ENCODE data around the gene SF3A1. TPM values are rescaled to one million over a fixed set of nuclear protein-coding genes. Genes with fewer than 3 reads are reported as not detected.

Gene SF3A1
- total RNA-seq, 1 donor from 2014 or later, result 16.1 TPM

- DNase-seq, result no peak
Observed at GRCh38 chr22:30301995-30302809, 54.5 kb downstream of the SF3A1 start.

GRCh38 chr22:30299322-30299721 is 57.4 kb downstream of the SF3A1 start:
- no peak for DNase-seq

DNA sequence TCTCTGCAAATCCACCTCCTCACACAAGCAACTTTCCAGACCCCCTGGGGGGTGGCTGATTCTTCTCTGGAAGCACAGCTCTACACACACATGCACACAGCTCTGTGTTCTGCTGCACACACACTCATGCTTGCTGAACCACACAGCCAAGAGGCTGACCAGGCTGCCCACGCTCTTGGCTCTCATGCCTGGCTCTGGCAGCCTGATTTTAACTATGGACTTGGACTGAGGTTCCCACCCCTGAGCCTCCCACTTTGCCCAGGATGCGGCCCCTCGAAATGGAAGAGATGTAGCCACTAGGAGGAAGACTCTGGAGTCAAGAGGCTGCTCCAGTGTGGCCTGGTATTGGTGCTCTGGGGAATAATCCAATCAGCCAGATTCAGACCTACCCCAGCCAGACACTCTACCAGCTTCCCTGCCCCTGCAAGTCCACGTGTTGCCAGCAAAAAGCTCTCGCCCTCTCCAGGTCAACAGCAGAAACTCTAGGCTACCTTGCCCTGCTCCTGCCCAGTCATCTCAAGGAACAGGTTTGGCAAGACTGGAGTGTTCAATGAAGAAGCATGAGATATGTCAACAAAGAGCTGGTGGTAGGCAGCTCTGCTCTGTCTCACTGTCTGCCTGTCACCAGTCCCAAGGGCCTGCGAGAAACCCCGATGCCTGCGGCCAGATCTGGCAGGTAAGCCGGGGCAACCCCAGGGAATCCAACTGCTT is 58.5 kb downstream of the SF3A1 start:
- no peak for DNase-seq

DNA sequence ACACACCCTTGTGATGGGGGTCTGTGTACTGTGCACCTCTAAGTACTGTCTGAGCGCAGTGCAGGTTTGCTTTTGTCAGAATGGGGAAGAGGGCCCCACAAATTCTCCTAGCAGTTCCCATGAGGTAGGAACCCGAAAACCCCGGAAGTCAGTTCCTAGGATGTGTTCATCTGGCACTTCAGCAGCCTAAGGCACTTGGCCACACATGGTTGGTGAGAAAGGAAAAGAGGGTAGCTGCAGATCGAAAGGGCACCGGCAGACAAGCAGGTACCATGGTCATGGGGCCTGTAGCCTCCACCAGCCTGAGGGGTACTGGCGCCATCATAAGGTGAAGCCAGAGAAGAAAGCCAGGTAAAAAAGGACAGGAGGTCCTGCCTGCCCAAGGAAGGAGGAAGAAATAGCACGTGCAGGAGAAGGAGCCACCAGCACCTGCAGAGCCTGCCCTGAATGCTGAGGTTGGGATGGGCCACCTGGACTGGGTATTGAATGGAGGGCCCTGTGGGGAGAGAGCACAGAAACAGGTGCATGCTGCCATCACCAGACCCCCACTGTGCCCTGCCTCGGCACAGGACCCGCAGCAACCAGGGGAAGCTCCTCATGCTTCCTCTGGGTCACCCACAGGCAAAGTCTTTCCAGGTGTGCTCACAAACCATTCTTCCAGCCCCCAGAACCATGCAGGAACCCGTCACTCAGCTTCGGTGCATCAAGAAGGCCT is 59.3 kb downstream of the SF3A1 start:
- no peak for DNase-seq

DNA sequence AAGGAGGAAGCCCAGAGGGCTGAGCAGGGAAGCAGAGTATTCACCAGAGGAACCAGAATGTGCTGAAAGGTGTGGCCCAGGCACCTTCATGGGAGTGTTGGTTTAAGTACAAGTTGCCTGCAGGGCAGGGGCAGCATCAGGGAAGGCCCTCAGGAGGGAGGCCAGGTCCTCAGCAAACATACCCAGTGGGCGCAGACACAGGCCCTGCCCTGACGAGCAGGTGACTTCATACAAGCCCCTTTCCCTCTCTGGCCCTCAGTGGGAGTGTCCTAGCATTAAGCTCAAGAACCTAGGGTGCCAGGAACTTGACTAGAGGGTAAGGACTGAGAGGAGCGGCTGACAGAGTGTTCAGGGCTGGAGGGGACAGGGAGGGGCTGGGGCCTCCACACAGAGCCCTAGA is 59.9 kb downstream of the SF3A1 start:
- DNase-seq, result no peak

DNA sequence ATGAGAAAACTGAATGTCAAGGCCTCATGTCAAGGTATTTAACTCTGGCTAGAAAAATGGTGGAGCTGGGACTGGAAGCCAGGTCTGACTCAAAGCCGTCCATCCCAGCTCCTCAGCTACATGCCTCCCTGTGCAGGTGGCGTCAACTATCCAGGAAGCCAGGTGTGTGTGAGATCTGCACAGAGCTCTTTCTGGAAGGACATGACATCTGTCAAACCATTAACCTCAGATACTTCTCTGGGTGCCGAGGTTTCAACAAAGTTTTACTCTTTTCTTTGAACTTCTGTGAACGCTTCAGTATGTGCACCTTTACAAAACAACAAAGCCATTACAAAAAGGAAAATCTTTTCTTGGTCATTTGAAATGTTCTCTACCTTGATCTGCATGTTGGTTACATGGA is 60.4 kb downstream of the SF3A1 start:
- no peak for DNase-seq

DNA sequence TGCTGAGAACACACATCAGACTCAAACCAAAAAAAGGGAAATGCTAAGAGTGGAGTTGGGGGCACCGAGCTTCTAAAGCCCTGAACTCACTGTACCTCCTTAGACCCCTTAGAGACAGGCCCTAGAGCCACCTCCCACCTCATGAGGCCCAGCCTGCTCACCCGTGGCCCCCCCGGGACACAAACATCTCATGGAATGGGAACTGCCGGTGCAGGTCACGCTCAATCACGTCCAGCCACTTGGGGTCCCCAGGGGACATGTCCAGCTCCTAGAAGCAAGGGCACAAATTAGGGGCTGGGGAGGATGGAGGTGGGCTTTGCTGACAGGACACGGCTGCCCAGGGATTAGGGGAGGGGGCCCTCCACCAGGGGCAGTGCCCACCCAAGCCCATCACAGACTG is 61.1 kb downstream of the SF3A1 start:
- DNase-seq, result no peak

DNA sequence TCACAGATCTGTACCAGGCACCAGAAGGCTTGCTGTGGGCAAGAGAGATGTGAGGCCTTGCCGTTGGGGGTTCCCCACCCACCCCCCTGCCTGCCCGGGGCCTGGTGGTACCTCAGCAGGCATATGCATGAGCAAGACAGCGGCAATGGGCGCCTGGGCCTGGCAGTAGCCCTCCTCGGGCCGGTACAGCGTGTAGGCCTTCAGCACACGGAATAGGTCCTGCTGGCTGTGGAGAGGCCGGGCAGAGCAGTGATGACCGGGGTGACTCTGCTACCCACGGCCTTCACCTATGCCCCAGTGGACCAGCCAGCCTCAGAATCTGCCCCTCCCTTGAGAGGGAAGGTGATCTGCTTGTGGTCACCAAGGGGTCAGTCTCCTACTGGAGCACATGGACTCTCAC is 61.9 kb downstream of the SF3A1 start:
- DNase-seq, result no peak

- no peak for DNase-seq
Observed at GRCh38 chr22:30294066-30294465, 62.6 kb downstream of the SF3A1 start.

GRCh38 chr22:30293026-30293425 is 63.7 kb downstream of the SF3A1 start:
- no peak for DNase-seq

- no peak for DNase-seq
Observed at GRCh38 chr22:30292069-30292970, 64.4 kb downstream of the SF3A1 start.

DNA sequence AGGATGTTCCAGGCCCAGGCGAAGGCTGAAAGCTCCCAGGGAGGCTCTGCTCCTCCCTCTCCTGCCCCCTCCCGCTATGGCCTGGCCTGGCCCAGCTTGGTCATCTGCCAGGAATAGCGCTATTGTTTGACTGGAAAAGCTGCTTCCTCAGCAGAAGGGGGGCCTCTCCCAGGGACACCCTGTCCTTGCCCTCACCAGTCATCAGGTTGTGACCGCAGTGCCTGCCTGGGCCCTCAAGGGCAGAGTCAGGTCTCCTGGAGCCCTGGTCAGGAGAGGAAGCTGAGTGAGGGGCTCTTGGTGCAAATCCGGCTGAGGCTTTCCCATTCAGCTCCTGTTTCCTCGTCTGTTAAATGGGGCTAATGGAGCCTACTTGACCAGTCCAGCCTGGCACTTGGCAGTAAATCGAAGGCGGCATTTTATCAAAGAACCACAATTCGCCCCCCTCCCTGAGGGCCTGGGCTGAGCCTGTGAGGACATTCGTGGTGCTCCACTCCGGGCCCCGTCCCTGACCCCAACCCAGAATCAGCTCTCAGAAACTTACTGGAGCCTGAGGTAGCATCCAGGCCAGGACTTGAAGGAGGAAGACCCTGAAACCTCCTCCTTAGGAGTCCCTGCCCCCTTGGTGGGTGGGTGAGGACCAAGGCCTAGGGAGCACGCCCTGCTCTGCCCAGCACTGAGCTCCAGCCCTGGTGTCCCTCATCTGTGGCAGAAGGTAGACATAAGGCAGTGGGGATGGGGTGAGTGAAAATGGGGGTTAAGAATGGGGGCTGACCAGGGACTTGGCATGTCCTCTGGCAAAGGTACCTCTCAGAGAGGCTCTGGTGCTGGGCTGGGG is 65.4 kb downstream of the SF3A1 start:
- peak; percentile 74 for DNase-seq

DNA sequence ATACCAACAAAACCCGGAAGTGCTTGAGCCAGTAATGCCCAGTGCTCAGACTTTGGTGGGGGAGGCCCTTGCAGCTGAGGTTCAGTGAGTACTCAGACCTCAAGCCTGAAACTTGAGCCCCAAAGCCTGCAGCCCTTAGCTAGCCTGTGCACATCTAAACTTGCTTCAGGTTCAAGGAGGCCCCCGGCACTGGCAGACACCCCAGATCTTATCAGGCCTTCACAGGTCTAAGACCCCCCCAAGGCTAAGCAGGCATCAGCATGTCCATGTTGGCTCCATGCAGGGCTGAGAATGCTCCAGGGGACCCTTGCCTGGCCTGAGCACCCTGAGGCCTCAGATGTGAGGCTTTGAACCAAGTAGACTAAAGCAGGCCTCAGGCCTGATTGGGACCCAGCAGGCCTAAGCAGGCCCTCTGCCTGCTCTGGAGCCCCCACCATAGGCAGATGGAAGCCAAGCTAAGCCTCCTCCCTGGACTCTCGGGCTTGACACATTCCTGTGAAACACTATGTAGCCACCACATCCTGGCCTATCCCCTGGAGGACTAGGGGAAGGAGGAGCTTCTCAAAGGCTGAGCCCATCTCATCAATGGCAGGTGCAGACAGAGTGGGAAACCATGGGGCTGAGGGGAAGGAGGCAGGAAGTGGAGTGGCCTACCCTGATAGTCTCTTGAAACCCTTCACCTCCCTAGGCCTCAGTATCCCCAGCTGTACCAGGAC is 66.2 kb downstream of the SF3A1 start:
- no peak for DNase-seq

DNA sequence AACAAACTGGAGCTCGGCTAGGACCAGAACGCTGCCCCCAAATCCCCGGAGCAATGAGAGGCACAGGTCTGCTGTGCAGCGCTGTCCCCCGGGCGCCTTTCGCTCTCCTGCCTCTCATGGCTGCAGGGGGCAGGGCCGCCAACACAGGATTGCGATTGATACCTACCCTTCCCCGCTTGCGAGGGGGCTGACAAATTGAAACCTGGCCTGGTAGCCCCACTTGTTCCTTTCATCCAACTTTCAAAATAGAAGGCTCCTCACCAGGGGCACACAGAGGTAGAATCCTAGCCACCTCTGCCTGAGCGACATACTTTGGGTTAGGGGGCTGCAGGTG is 66.7 kb downstream of the SF3A1 start:
- DNase-seq, result no peak

DNA sequence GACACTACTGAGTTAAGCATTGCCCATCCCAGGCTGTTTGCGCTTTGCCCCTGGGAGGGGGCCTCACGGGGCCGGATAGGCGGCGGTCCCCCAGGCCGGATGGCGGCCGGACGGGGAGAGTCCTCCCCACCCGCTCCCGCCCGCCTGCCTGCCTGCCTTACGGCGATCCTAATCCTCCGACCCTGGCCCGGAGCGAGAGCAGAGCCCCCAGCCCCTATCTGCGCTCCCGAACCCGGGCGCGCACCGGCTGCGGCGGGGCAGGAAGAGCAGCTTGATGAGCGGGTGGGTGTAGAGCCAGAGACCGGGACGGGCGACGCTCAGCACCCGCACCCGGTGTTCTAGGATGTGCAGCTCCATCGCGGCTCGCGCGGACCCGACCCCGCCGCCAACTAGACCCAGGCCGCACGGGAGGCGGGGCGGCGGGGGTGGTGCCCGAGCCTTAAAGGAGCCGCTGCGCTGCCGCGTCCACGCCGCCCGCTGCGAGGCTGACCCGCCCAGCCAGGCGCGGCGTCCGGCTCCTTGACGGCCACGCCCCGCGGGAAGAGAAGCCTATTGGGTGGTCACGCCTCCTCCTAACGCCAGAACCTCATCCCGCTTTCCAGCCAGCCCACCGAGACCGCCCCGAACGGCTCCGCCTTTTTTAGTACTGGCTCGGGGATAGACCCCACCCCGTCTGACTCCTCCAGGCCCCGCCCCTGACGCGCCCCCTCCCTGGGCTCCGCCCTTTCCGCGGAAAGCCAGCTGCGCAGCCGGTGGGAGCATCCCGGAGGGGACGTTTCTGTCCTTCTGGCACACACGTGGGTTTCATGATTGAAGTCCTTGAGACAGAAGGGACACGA is 67.3 kb downstream of the SF3A1 start, which contains the start of gene CASTOR1:
TSS of gene CASTOR1 (minus strand) at position 365 of the 839 bp plus-strand sequence. CDS start at position 357, 8 bp downstream.
- peak; percentile 99 for DNase-seq

DNA sequence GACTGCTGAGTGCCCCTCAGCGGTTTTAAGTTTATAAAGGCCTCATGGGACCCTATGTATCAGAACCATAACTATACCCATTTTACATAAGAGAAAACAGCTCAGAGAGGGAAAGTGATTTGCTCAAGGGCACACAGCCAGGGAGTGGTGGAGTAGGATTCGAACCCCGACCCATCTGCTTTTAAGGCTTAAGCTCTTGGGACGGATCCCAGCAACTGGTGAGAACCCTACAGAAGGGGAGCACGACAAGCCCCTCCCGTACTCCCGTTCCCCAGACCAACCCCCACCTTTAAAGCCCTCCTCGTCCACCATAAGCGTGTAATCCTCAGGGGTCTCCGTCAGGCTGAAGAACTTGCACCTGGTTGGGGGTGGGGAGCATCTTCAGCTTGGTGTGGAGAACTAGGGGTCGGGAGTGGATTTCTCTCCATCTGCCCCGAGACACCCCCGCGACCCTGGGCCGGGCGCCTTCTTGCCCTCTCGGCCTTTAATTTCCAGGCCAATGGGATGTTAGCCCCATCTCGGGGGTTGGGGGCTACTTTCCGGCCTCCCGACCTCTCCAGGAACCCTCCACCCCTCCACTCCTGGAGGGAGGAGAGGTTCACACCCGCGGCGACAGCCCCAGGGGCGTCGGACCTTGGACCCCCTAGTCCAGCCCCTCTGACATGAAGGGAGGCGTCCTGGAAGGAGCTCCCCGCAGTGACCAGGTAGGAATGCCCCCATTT is 68.1 kb downstream of the SF3A1 start:
- no peak for DNase-seq

- peak; percentile 74 for DNase-seq
Observed at GRCh38 chr22:30287648-30288418, 68.9 kb downstream of the SF3A1 start.
